OCI-LY1 (cell line): ENCODE measurements around the gene AAK1.

Source experiments
- CTCF ChIP-seq: fragments of 200-600 bp; sonication (generic), shearing (Covaris generic); IDR thresholded peaks from 2 replicates; pipeline ENCODE4 v1.5.1; 2017; ENCODE audit warnings: mild to moderate bottlenecking, antibody characterized with exemption, low read length, moderate library complexity, mixed read lengths
- EZH2 ChIP-seq: fragments of 200-600 bp; sonication (generic), shearing (Covaris generic); IDR thresholded peaks from 2 replicates; pipeline ENCODE4 v1.8.0; 2017; ENCODE audit warnings: borderline replicate concordance, mixed run types, mild to moderate bottlenecking, antibody characterized with exemption, low read length, moderate library complexity, mixed read lengths

GRCh38 chr2:69505710-69506109 is 137.8 kb downstream of the AAK1 start:
- TF ChIP-seq CTCF = no peak
- TF ChIP-seq EZH2 = no peak
